NCI-H345 (cell line): ENCODE results near the gene SORT1.

Experiments used
- DNase-seq: peaks from one replicate; lab custom pipeline; 2025; lab: John Stamatoyannopoulos, UW

SORT1 gene

GRCh38 chr1:109272831-109273547 lies 124.7 kb downstream of the SORT1 start:
- no peak for DNase-seq

DNA sequence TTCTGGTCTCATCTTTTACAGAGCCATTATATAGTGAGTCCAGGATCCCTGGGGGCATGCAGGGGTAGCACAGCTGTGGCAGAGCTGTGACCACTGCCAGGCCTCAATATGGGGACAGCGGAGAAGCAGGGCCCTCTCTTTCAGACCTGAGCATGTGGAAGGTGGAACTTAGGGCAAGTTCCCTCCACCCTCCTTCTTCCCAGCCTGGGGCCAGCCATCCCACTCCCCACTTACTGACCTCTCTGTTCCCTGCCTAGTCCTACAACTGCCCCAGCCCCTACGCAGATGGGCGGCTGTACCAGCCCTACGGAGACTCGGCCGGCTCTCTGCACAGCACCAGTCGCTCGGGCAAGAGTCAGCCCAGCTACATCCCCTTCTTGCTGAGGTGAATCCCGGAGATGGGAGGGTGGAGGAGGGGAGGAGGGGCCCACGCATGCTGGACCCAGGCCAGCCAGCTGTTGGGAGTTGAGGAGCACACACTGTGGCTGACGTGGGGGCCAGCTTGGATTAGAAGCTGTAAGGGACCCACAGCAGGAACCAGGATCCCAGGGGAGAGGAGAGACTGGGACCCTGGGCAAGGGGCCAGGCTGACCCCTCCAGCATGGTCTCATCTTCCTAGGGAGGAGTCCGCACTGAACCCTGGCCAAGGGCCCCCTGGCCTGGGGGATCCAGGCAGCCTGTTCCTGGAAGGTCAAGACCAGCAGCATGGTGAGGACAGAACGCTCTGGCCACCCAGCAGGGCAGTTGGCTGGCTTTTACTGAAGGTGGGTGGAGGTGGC lies 125.5 kb downstream of the SORT1 start:
- DNase-seq: no peak

- DNase-seq: no peak
These were observed 126.3 kb downstream of the SORT1 start for GRCh38 chr1:109271458-109271857.

- no peak for DNase-seq
These were observed 126.9 kb downstream of the SORT1 start for GRCh38 chr1:109270623-109271317.

GRCh38 chr1:109269981-109270622 lies 127.6 kb downstream of the SORT1 start:
- DNase-seq: no peak

- DNase-seq: no peak
These were observed 128.3 kb downstream of the SORT1 start for GRCh38 chr1:109269212-109269980.

- no peak for DNase-seq
These were observed 129.1 kb downstream of the SORT1 start for GRCh38 chr1:109268431-109269211.

DNA sequence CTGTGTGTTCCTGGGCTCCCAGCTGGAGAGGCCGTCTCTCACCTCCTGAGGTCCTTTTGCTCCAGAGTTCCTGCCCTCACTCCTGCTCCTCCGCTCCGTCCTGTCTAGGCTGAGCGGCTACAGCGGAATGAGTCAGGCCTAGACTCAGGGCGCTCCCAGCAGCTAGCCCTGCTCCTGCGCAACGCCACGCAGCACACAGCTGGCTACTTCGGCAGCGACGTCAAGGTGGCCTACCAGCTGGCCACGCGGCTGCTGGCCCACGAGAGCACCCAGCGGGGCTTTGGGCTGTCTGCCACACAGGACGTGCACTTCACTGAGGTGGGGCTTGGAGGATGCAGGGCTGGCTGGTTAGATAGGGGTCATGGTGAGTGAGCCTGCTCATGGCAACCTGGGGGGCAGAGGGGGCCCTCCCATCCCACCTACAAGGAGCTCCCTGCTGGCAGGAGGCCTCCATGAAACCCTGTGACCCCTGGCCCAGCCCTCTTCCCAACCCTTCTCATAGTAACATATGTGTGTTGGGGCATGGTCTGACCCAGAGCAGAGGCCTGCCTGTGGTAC lies 129.9 kb downstream of the SORT1 start:
- no peak for DNase-seq

DNA sequence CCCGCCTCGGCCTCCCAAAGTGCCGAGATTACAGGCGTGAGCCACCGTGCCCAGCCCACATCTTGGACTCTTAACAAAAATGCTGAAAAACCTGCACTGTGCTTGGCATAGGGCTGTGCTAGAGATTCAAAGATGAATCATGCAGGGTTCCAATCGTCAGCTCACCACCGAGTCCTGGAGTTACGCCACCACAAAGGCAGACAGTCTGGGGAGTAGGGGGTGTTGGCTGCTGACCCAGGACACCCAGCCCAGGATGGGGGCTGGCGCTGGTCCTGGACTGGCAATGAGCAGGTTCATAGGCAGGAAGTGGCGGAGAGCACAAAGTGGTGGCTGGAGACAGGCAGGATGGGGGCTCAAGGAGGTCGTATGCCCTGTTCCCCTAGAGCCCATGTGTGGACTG lies 130.8 kb downstream of the SORT1 start:
- no peak for DNase-seq

- DNase-seq: no peak
These were observed 131.9 kb downstream of the SORT1 start for GRCh38 chr1:109265741-109266330.

- DNase-seq: no peak
These were observed 132.7 kb downstream of the SORT1 start for GRCh38 chr1:109265016-109265415.

GRCh38 chr1:109264379-109264755 lies 133.4 kb downstream of the SORT1 start:
- DNase-seq: no peak

DNA sequence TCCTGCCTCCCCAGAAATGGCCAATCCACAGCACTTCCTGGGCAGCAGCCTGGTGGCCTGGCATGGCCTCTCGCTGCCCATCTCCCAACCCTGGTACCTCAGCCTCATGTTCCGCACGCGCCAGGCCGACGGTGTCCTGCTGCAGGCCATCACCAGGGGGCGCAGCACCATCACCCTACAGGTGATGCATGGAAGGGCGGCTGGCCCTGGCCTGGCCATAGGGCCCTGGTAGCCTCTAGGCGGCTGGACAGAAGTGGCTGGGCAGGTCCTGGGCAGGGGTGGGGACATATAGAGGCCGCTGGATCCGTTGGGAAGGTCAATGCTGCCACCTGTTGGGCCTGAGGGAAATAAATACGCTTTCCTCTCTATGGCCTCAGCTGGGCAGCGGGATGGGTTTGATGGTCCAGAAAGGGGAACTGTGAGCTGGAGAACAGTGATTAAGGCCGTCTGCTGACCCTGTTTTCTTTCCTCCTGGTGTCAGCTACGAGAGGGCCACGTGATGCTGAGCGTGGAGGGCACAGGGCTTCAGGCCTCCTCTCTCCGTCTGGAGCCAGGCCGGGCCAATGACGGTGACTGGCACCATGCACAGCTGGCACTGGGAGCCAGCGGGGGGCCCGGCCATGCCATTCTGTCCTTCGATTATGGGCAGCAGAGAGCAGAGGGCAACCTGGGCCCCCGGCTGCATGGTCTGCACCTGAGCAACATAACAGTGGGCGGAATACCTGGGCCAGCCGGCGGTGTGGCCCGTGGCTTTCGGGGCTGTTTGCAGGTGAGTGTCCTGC lies 133.9 kb downstream of the SORT1 start:
- peak; percentile 44 for DNase-seq

DNA sequence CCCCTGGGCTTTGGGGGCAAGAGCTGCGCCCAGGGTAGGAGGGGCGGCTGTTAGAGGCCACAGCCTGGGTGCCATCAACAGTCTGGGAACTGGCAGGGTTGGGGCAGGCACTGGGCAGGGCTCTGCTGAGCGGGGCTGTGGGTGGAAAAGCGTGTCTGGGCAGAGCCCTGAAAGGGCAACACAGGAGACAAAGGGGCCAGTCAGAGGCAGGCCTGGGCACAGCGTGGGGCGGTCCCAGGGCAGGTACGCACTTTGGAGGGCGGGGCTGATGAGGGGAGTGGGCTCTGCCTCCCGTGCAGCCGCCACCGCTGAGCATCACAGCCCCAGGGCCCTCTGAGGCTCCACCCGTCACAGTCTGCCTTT lies 134.5 kb downstream of the SORT1 start:
- DNase-seq: peak; percentile 35

DNA sequence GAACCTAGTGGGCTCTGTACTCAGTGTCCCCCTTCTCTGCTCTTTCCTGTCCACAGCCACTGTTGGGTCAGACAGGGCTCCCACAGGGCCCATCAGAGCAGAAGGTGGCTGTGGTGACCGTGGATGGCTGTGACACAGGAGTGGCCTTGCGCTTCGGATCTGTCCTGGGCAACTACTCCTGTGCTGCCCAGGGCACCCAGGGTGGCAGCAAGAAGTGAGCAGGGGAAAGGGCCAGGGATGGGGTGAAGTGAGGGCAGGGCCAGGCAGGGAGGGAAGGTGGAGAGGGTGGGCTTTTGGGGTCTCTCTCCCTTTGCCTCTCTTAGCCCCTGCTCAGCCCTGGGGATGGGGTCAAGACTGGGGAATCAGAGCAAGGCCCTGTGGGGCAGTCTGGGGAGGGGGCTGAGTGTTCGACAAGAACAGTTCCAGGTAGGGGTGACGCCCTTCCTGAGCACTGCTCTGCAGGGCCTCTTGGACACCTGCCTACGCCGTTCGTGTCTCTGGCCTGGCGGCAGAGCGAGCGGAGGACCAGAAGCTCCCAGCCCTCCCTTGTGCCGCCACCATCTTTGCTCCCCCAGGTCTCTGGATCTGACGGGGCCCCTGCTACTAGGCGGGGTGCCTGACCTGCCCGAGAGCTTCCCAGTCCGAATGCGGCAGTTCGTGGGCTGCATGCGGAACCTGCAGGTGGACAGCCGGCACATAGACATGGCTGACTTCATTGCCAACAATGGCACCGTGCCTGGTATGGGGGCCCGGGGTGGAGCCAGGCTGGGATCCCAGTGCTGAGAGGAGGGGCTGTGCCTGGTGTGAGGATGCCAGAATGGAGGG lies 135.3 kb downstream of the SORT1 start:
- no peak for DNase-seq

DNA sequence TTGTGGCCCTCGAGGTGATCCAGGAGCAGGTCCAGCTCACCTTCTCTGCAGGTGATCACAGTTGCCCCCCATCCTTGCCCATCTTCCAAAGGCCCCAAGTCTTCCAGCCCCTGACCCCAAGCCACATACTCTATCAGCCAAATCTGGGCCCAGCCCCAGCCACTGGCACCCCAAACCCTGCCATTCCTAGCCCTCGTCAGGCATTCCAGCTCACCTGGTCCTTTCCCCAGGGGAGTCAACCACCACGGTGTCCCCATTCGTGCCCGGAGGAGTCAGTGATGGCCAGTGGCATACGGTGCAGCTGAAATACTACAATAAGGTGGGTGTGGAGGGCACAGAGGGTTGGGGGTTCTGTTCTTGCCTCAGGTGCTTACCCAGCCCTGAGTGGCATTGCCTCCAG lies 136.1 kb downstream of the SORT1 start:
- DNase-seq: no peak

- DNase-seq: no peak
These were observed 136.7 kb downstream of the SORT1 start for GRCh38 chr1:109261006-109261405.
